NT2/D1 (cell line): Measurements from ENCODE around the gene ZNF296.

Experiments
- SUZ12 ChIP-seq: IDR thresholded peaks from 2 replicates; pipeline ENCODE4 v1.6.1; 2011; ENCODE audit not compliant: insufficient read length, insufficient read depth; ENCODE audit errors: extremely low read depth
- YY1 ChIP-seq: IDR thresholded peaks from 2 replicates; pipeline ENCODE4 v1.6.1; 2011; ENCODE audit not compliant: insufficient read length, insufficient read depth
- ZNF274 ChIP-seq: IDR thresholded peaks from 2 replicates; pipeline ENCODE4 v1.6.1; 2011; ENCODE audit warnings: mild to moderate bottlenecking, low read depth, low read length

DNA sequence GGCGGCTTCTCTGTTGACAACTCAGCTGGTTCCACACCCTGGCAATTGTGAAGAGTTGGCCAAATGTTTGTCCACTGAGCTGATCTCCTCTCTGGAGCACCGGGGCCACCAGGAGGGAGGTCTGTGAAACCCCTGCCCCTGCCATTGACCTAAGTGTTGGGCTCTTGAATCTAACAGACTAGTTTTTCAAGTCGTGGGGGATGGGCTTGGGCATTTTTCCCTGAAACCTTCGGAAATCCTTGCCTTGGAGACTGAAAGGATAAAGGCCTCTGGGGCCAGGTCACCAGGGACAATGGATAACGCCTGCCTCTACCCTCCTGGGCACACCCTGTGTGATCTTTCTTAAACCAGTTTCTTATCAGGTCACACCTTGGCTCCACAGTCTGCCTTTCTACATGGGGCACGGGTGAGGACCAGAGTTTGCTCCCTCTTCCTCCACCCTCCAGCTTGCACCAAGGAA lies 3.7 kb upstream of the ZNF296 start:
- no peak for TF ChIP-seq SUZ12
- no peak for TF ChIP-seq YY1
- TF ChIP-seq ZNF274, result no peak
